ENCODE measurements around the gene VPS54.

The VPS54 gene

DNA sequence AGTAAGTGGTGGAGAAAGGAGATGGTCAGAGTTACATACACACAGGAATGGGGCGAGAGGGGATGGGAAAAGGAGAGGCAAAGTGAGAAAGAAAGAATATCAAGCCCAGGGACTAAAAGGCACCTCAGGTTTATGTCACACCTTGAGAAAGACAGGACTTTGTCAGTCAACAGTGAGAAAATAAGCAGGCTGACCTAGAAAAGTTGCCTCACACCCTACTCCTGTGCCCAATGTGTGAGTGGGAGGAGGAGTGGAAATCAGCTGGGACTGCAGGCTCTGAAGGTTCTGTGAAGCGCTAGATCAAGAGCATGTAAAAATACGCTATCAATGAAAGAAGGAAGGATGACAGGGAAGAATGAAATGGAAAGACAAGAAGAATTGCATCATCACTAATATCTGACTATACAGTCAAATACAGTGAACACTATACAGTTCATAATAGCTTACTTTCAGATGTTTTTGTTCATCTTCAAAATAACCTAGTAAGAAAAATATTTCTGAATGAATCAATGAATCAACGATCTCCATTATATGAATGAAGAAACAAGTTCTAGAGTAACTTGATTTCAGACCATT, 10.7 kb downstream of the VPS54 start:
- POLR2A ChIA-PET, result no interaction called here
- TF ChIP-seq, protein P1, sequence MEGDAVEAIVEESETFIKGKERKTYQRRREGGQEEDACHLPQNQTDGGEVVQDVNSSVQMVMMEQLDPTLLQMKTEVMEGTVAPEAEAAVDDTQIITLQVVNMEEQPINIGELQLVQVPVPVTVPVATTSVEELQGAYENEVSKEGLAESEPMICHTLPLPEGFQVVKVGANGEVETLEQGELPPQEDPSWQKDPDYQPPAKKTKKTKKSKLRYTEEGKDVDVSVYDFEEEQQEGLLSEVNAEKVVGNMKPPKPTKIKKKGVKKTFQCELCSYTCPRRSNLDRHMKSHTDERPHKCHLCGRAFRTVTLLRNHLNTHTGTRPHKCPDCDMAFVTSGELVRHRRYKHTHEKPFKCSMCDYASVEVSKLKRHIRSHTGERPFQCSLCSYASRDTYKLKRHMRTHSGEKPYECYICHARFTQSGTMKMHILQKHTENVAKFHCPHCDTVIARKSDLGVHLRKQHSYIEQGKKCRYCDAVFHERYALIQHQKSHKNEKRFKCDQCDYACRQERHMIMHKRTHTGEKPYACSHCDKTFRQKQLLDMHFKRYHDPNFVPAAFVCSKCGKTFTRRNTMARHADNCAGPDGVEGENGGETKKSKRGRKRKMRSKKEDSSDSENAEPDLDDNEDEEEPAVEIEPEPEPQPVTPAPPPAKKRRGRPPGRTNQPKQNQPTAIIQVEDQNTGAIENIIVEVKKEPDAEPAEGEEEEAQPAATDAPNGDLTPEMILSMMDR (IDR thresholded peaks at IDR 0.05; ENCODE audit: control extremely low read depth, extremely low read depth, low read depth, missing control alignments), result no peak
- no peak for DNase-seq (ENCODE audit: extremely low spot score)
- CTCF ChIA-PET, result interaction anchor here (1.2 kb wide), 1 partner anchor 15 kb away, joined by 3 read pairs; no protein-coding TSS in a partner anchor

DNA sequence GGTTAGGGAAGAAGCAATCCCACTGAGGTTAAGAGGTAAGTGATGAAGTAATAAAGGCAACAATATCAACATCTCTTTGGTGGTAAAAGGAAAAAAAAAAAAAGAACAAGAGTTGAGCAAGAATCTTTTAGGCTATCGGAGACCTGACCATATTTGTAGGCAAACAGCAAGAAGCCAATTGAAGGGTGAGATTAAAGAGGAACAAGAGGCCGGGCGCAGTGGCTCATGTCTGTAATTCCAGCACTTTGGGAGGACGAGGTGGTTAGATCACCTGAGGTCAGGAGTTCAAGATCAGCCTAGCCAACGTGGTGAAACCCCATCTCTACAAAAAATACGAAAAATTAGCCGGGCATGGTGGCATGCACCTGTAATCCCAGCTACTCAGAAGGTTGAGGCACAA, 11.3 kb downstream of the VPS54 start:
- ChIA-PET POLR2A (no interaction called here), CTCF (no interaction called here)
- no peak for DNase-seq (ENCODE audit: extremely low spot score)
- TF ChIP-seq, protein P1 (IDR thresholded peaks at IDR 0.05; ENCODE audit: control extremely low read depth, extremely low read depth, low read depth, missing control alignments), result no peak

DNA sequence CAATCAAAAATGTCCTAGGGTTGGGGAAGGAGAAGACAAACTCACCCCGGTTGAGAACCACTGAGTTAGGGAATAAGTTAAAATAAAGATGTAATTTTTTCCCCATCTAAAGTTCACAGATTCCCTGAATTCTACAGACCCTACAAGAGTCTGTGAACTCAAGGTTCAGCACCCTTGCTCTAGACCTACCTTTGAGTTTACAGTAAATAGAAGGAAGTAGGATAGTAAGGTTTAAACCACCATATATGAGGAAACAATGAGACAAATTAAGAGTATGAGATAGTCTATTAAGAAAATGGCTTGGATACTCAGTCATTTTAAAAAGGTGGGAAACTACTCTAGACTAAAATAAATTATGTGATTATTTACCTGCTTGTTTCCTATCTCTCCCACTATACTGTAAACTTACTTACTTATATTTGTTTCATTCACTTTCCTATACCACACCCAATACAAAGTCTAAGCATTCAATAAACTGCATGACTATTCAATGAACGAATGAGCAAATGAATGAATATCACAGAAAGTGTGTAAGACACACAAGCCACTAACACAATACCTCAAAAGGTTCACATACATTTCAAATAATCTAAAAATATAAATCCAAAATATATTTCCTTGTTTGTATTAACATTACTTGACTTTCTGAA, 13.4 kb downstream of the VPS54 start:
- CTCF ChIA-PET, result no interaction called here
- no peak for DNase-seq (ENCODE audit: extremely low spot score)
- TF ChIP-seq, protein P1 (IDR thresholded peaks at IDR 0.05; ENCODE audit: control extremely low read depth, extremely low read depth, low read depth, missing control alignments), result no peak
- POLR2A ChIA-PET, result no interaction called here

DNA sequence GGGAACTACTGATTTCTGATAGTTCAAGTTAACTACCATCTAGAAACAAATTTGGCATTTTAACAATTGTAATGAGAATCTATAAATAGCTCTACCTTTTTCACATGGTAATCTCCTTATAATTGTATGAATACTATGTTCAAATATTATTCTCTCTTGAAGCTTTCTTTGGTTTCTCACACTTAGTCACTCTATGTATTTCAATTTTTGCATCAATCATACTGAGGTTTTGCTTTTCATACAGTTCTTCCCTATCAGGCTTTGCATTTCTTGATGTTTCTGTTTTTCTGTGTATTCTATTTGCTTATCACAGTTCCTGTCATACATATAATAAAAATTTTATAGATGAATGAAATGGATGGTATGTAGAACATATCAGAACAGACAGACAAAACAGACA, 16.0 kb downstream of the VPS54 start:
- ChIA-PET POLR2A (no interaction called here), CTCF (no interaction called here)
- no peak for DNase-seq (ENCODE audit: extremely low spot score)
- TF ChIP-seq, protein P1 (IDR thresholded peaks at IDR 0.05; ENCODE audit: control extremely low read depth, extremely low read depth, low read depth, missing control alignments), result no peak

DNA sequence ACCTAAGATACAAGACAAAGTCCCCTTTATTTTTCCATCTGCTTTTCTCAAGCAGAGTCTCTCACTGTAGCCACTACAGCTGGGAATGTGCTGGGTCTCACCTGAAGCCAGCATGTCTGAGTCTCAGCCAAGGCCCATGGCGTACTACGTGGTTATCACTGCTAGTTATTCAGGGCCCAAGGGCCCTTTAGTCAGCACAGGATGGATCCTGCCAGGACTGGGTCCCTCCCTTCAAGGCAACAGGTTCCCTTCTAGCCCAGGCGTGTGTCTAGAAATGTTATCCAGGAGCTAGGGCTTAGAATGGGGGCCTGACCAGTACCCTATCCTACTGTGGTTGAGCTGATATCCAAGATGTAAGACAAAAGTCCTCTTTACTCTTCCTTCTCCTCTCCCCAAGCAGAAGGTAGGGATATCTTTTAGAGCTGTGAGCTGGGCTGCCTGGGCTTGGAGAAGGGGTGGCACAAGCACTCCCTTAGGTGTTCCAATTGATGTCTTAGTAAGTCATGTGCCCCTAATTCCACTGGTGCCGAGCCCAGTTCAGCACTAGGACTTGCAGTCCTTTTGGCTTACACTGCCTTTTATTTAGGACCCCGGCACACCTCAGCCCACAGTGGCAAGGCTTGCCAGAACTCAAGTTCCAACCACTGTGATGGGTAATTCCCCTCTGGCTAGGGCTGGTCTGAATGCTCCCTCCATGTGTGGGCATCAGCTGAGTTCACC, 17.7 kb downstream of the VPS54 start:
- POLR2A ChIA-PET, result no interaction called here
- TF ChIP-seq, protein P1 (IDR thresholded peaks at IDR 0.05; ENCODE audit: control extremely low read depth, extremely low read depth, low read depth, missing control alignments), result no peak
- DNase-seq (ENCODE audit: extremely low spot score), result no peak
- CTCF ChIA-PET, result no interaction called here

DNA sequence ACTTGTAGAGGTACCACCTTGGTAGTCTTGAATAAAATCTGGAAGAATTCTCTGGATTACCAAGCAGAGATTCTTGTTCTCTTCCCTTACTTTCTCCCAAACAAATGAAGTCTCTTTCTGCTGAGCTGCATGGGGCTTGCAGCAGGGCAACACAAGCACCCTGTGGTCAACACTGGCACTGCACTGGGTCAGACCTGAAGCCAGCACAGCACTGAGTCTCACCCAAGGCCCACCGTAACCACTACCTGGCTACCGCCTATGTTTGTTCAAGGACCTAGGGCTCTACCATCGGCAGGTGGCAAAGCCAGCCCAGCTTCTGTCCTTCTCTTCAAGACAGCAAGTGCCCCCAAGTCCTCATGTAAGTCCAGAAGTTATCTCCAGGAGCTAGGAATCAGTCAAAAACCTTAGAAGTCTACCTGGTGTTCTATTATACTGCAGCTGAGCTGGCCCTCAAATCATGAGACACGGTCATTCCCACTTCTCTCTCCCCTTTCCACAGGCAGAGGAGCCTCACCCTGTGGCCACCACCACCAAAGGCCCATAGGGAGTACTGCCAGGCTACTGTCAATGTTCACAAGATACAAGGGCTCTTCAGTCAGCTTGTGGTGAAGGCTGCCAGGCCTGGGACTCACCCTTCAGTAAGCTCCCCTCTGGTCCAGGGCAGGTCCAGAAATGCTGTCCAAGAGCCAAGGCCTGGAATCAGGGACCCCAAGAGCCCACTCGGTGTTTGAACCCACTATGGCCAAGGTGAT, 18.4 kb downstream of the VPS54 start:
- ChIA-PET CTCF (no interaction called here), POLR2A (no interaction called here)
- no peak for DNase-seq (ENCODE audit: extremely low spot score)
- TF ChIP-seq, protein P1 (IDR thresholded peaks at IDR 0.05; ENCODE audit: control extremely low read depth, extremely low read depth, low read depth, missing control alignments), result no peak

Measured in GM10248 (cell line).